ENCODE data around the gene DEFB119.
"Not testable (repeated sequence)": the region's sequence is repeated elsewhere in the genome, so short reads cannot be mapped to it uniquely, and the experiment has no call there.

DEFB119 gene, protein sequence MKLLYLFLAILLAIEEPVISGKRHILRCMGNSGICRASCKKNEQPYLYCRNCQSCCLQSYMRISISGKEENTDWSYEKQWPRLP

DNA sequence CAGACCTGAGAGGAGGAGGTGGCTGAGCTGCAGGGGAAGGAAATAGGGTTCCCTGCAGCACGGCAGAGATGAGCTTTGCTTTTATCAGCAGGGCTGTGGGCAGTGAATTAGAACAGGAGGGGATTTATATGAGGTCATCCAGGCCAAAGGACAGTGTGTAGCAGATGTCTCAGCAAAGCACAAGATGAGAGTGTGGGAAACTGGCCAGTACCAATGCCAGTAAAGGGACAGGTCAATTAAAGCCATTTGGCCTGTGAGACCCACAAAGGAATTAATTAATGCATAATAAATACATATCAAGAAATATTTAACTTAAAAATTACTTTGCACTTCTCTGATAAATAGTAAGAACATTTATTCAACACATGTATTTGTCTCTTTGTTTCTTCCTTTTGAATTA is at the start of gene DEFB119:
TSS of gene DEFB119 (minus strand) at position 101 of the 400 bp plus-strand sequence. CDS start 107 bp downstream, outside the sequence.
- DNase-seq (ENCODE audit: low spot score): no peak

DNA sequence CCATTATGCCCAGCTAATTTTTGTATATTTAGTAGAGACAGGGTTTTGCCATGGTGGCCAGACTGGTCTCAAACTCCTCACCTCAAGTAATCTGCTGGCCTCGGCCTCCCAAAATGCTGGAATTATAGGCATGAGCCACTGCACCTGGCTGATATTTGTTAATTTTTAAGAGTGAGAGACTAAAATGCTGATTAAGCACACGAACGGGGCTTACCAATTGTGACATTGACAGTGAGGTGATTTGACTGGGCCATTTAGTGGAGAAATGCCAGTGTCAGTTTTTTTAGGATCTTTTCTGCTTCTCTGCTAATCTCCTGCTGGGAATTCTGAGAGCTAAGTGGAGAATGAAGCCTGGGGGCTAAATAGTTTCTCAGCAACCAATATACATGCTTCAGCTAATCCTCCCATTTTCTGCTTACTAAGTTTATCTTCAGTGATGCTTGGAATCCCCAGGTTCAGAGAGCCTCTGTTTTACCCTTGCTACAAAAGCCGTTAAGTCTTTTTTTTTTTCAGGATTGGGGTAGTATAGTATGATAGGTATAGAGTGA is 40.3 kb upstream of the DEFB119 start:
- DNase-seq (ENCODE audit: low spot score): no peak

- not testable (repeated sequence) for DNase-seq (ENCODE audit: low spot score)
These were observed 37.2 kb upstream of the DEFB119 start for GRCh38 chr20:31427576-31427975.

GRCh38 chr20:31426891-31427551 is 36.6 kb upstream of the DEFB119 start:
- not testable (repeated sequence) for DNase-seq (ENCODE audit: low spot score)

DNA sequence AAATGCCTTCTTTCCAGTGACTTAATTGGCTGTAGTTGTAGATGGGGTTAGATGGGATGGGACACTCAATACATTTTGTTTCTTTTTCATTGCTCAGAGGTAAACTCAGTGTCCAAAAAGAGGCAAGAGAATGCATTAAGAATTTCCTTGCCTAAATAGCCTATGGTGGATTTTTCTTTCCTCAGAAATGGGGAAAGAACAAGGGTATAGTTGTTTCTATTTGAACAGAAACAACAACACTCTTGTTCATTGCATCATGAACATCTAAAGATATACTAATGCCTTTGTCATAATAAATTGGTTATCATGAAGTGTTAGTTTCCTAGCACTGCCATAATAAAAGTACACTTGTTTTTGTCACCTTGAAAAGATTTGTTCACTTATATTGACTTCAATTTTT is 35.4 kb upstream of the DEFB119 start:
- no peak for DNase-seq (ENCODE audit: low spot score)

GRCh38 chr20:31418307-31418706 is 27.9 kb upstream of the DEFB119 start:
- no peak for DNase-seq (ENCODE audit: low spot score)

GRCh38 chr20:31415653-31416052 is 25.3 kb upstream of the DEFB119 start:
- no peak for DNase-seq (ENCODE audit: low spot score)

- DNase-seq (ENCODE audit: low spot score): no peak
These were observed 24.0 kb upstream of the DEFB119 start for GRCh38 chr20:31414381-31414780.

GRCh38 chr20:31410011-31410410 is 19.6 kb upstream of the DEFB119 start:
- no peak for DNase-seq (ENCODE audit: low spot score)

- DNase-seq (ENCODE audit: low spot score): no peak
These were observed 15.7 kb upstream of the DEFB119 start, which contains the start of gene DEFB121 for GRCh38 chr20:31406115-31406514. Gene DEFB121, minus strand, starts transcription at chr20:31406215. Its CDS starts 63 bp downstream, at chr20:31406152.

- DNase-seq (ENCODE audit: low spot score): no peak
These were observed 13.5 kb upstream of the DEFB119 start for GRCh38 chr20:31403886-31404285.

DNA sequence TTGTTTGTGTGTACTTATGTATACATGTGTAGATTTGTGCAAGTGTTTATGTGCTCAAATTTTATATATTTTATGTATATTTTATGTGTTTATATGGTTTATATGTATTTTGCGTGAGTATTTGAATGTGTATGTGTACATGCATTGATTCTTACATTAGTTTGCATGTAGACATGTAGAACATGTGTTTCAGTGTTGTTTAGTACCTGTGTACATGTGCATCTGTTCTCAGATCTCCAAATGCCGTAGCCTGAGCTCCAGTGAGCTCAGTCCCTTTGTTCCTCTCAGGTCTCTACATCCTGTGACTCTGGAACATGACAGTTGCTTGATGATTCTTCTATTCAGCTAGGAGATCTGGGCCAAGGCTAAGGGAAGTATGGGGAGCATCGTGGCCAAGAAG is 4.5 kb upstream of the DEFB119 start:
- DNase-seq (ENCODE audit: low spot score): no peak

GRCh38 chr20:31392836-31393235 is 2.4 kb upstream of the DEFB119 start:
- DNase-seq (ENCODE audit: low spot score): no peak

DNA sequence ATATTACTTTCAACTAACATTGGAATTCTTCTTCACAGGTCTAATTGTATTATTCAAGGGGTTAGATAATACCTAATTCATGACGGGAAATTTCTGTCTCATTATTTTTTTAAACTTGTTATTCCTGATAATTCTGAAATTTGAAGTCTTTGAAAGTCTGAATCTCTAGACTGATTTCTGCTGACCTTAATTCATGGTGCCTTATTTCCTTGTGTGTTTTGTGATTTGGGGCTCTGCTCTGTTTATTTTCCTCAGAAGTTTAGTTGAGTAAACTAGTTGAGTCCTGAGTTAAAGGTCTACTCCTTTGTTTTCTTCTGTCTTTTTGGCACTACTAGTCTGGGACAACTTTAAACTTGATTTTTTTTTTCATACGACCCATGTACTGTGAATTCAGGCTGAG is 16.0 kb downstream of the DEFB119 start:
- no peak for DNase-seq (ENCODE audit: low spot score)

- no peak for DNase-seq (ENCODE audit: low spot score)
These were observed 22.1 kb downstream of the DEFB119 start, which contains the start of gene DEFB118 for GRCh38 chr20:31368301-31368700. Gene DEFB118, plus strand, starts transcription at chr20:31368601. Its CDS starts 50 bp downstream, at chr20:31368651.

- not testable (repeated sequence) for DNase-seq (ENCODE audit: low spot score)
These were observed 26.1 kb downstream of the DEFB119 start for GRCh38 chr20:31364272-31364671.

DNA sequence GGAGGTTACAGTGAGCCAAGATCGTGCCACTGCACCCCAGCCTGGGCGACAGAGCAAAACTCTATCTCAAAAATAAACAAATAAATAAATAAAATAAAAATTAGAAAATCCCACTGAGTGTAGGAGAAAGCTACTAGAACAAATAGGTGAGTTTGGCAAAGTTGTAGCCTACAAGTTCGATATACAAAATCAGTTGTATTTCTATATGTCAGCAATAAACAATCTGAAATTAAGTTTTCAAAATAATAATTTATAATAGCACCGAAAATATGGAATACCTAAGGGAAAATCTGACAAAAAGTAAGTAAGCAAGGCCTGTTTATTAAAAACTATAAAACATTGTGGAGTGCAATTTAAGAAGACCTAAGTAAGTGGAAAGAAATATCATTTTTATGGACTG is 27.1 kb downstream of the DEFB119 start:
- no peak for DNase-seq (ENCODE audit: low spot score)

DNA sequence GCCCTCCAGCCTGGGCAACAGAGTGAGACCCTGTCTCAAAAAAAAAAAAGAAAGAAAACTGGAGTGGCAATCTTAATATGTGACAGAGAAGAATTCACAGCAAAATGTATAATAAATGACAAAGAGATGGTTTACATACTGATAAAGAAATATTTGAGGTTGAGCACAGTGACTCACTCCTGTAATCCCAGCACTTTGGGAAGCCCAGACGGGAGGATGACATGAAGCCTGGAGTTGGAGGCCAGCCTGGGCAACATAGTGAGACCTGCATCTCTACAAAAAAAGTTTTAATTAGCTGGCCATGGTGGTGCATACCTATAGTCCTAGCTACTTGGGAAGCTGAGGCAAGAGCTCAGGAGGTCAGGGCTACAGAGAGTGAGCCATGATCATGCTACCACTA is 34.4 kb downstream of the DEFB119 start:
- DNase-seq (ENCODE audit: low spot score): no peak

DNA sequence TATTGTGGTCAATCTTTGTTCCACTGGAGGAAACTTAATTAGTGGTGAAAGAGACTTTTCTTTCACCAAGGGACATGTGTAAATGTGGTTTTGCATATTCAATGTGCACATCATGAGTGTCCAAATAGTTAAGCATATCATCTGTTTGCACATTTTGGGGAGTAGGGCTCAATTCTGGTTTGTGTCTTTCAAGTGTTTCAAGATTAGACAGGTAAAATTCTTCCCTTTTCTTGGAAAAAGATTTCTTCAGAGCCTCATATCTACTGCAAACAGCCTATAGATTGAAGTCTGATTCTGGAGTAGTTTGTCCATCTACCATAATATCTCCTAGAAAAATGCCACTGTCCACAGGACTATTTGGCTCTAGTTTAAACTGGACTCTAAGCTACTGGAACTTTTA is 48.9 kb downstream of the DEFB119 start:
- DNase-seq (ENCODE audit: low spot score): no peak

GRCh38 chr20:31330893-31331292 is 59.5 kb downstream of the DEFB119 start:
- DNase-seq (ENCODE audit: low spot score): no peak
